HepG2 (cell line): ENCODE data around the gene OSBPL10. TPM values are rescaled to one million over a fixed set of nuclear protein-coding genes. Genes with fewer than 3 reads are reported as not detected.

Source experiments
- AKAP8 ChIP-seq: sonication (generic); formaldehyde crosslinking; IDR thresholded peaks from 2 replicates; pipeline ENCODE4 v1.5.1; 2020; ENCODE audit warnings: mild to moderate bottlenecking, missing genetic modification reagents
- CERS6 ChIP-seq: sonication (generic); formaldehyde crosslinking; IDR thresholded peaks from 2 replicates; pipeline ENCODE4 v1.5.0; 2020; ENCODE audit warnings: missing genetic modification reagents
- ELF1 ChIP-seq: sonication (generic); formaldehyde crosslinking; IDR thresholded peaks from 2 replicates; pipeline ENCODE4 v1.4.0; 2020; ENCODE audit warnings: missing genetic modification reagents
- FLYWCH1 ChIP-seq: sonication (generic); formaldehyde crosslinking; IDR thresholded peaks from 2 replicates; pipeline ENCODE4 v1.8.1; 2023; ENCODE audit warnings: mild to moderate bottlenecking, missing genetic modification reagents
- HDAC1 ChIP-seq: sonication (generic); formaldehyde crosslinking; IDR thresholded peaks from 2 replicates; pipeline ENCODE4 v1.5.1; 2020; ENCODE audit warnings: mild to moderate bottlenecking, missing genetic modification reagents
- HOXA3 ChIP-seq: sonication (generic); formaldehyde crosslinking; IDR thresholded peaks from 2 replicates; pipeline ENCODE4 v1.5.0; 2020; ENCODE audit warnings: missing genetic modification reagents
- REL ChIP-seq: sonication (generic); formaldehyde crosslinking; conservative IDR thresholded peaks from 2 replicates; pipeline ENCODE4 v1.8.0; 2022; ENCODE audit warnings: mild to moderate bottlenecking, missing genetic modification reagents, moderate library complexity
- SIX4 ChIP-seq: sonication (generic); formaldehyde crosslinking; IDR thresholded peaks from 2 replicates; pipeline ENCODE4 v1.4.0; 2020; ENCODE audit warnings: missing genetic modification reagents
- SKIL ChIP-seq: sonication (generic); formaldehyde crosslinking; IDR thresholded peaks from 2 replicates; pipeline ENCODE4 v1.8.0; 2022; ENCODE audit warnings: missing genetic modification reagents, mild to moderate bottlenecking, moderate library complexity, borderline replicate concordance
- SRSF9 ChIP-seq: fragments of 200-400 bp; formaldehyde crosslinking; IDR thresholded peaks from 2 replicates; pipeline ENCODE4 v1.6.1; 2018; ENCODE audit warnings: borderline replicate concordance, mild to moderate bottlenecking, low read depth, low read length; ENCODE audit not compliant: insufficient read depth, poor library complexity, severe bottlenecking
- STAG1 ChIP-seq: sonication (generic); formaldehyde crosslinking; IDR thresholded peaks from 2 replicates; pipeline ENCODE4 v1.4.0; 2020; ENCODE audit warnings: missing genetic modification reagents
- ZFP36L2 ChIP-seq: sonication (generic); formaldehyde crosslinking; IDR thresholded peaks from 2 replicates; pipeline ENCODE4 v1.4.0; 2020; ENCODE audit warnings: missing genetic modification reagents
- ZMYM3 ChIP-seq: sonication (generic); formaldehyde crosslinking; IDR thresholded peaks from 2 replicates; pipeline ENCODE4 v1.5.1; 2020; ENCODE audit warnings: mild to moderate bottlenecking, missing genetic modification reagents
- ZNF101 ChIP-seq: sonication (generic); formaldehyde crosslinking; IDR thresholded peaks from 2 replicates; pipeline ENCODE4 v1.4.0; 2020; ENCODE audit warnings: mild to moderate bottlenecking, low read depth, missing genetic modification reagents, borderline replicate concordance
- ZNF281 ChIP-seq: sonication (generic); formaldehyde crosslinking; IDR thresholded peaks from 2 replicates; pipeline ENCODE4 v1.4.0; 2020; ENCODE audit warnings: missing genetic modification reagents, borderline replicate concordance
- ZNF503 ChIP-seq: sonication (generic); formaldehyde crosslinking; IDR thresholded peaks from 2 replicates; pipeline ENCODE4 v1.4.0; 2020; ENCODE audit warnings: missing genetic modification reagents
- ZNF614 ChIP-seq: IDR thresholded peaks from 2 replicates; pipeline ENCODE4 v1.6.1; 2018; ENCODE audit warnings: missing biosample characterization, missing genetic modification reagents, inconsistent platforms, borderline replicate concordance
- ZNF703 ChIP-seq: sonication (generic); formaldehyde crosslinking; IDR thresholded peaks from 2 replicates; pipeline ENCODE4 v1.5.1; 2020; ENCODE audit warnings: missing genetic modification reagents, mild to moderate bottlenecking, moderate library complexity, borderline replicate concordance
- ZNF737 ChIP-seq: sonication (generic); formaldehyde crosslinking; IDR thresholded peaks from 2 replicates; pipeline ENCODE4 v1.5.0; 2020; ENCODE audit warnings: missing genetic modification reagents, mild to moderate bottlenecking, borderline replicate concordance
- ZSCAN31 ChIP-seq: sonication (generic); formaldehyde crosslinking; IDR thresholded peaks from 2 replicates; pipeline ENCODE4 v1.5.0; 2020; ENCODE audit warnings: low read depth, mild to moderate bottlenecking, missing genetic modification reagents
- ZZZ3 ChIP-seq: sonication (generic); formaldehyde crosslinking; IDR thresholded peaks from 2 replicates; pipeline ENCODE4 v1.4.0; 2020; ENCODE audit warnings: missing genetic modification reagents, mild to moderate bottlenecking, borderline replicate concordance
- polyA plus RNA-seq, 8 experiments: library from polyadenylated mRNA; depleted of rRNA in 3 of 8; stranded (reverse) in 7 of 8; unstranded in 1 of 8; fragments of >200 nt; fragmentation: Illumina TruSeq in 4 of 8; extraction: Trizol in 4 of 8; gene quantifications; 2 replicates each; pipeline versions ENCODE4 v1.2.1 to v1.2.3, GENCODE V29; 2011 to 2016; ENCODE audit warnings: low read depth in 4 of 8, missing spikeins in 1 of 8, mixed read lengths in 1 of 8; ENCODE audit not compliant: insufficient read depth in 1 of 8
- total RNA-seq, 5 experiments: library from RNA; depleted of rRNA; stranded (reverse); fragments of >200 nt; fragmentation: Illumina TruSeq; extraction: Trizol; gene quantifications; 2 replicates each; pipeline ENCODE4 v1.2.3, GENCODE V29; 2016; ENCODE audit warnings: low read depth in 1 of 5

The OSBPL10 gene
- total and polyA plus RNA-seq, 2 of the 13 experiments (the other 11 are each of a cell fraction or from before 2014, with no cell fraction given), result 10.3 to 28.6 TPM

GRCh38 chr3:31981206-31982181 is at the start of gene OSBPL10, which contains the start of gene ZNF860 (continued):
- TF ChIP-seq SKIL, result no peak
- no peak for TF ChIP-seq ELF1 (CRISPR knock-in tag)
- no peak for TF ChIP-seq SRSF9
- TF ChIP-seq HOXA3, result peak; percentile 48; the same call in 1 of the 2 replicates
- TF ChIP-seq ZNF703 (CRISPR knock-in tag), result no peak
- TF ChIP-seq ZFP36L2, result no peak
- peak; percentile 46; the same call in 1 of the 2 replicates for TF ChIP-seq ZNF281 (CRISPR knock-in tag)
- no peak for TF ChIP-seq CERS6 (CRISPR knock-in tag)
- no peak for TF ChIP-seq ZNF101
- no peak for TF ChIP-seq STAG1 (CRISPR knock-in tag)
- peak; percentile 27; the same call in 1 of the 2 replicates for TF ChIP-seq ZNF614 (CRISPR knock-in tag)
- TF ChIP-seq SIX4 (CRISPR knock-in tag), result no peak
- no peak for TF ChIP-seq FLYWCH1 (CRISPR knock-in tag)
- TF ChIP-seq ZMYM3, result peak; percentile 24; the same call in 1 of the 2 replicates
- no peak for TF ChIP-seq ZSCAN31 (CRISPR knock-in tag)
- no peak for TF ChIP-seq ZZZ3 (CRISPR knock-in tag)
- no peak; the same call in 1 of the 2 replicates for TF ChIP-seq HDAC1
- peak; percentile 55; the same call in 1 of the 2 replicates for TF ChIP-seq ZNF503 (CRISPR knock-in tag)
- TF ChIP-seq REL (CRISPR knock-in tag), result no peak
- no peak for TF ChIP-seq AKAP8
- no peak for TF ChIP-seq ZNF737 (CRISPR knock-in tag)
